RPMI7951 (cell line): Measurements from ENCODE around the gene PDCD4. TPM values are rescaled to one million over a fixed set of nuclear protein-coding genes. Genes with fewer than 3 reads are reported as not detected.

ENCODE experiments used
- DNase-seq: peaks from one replicate; pipeline ENCODE4 v3.0.0-alpha.2; 2012; ENCODE audit warnings: low read depth
- total RNA-seq: library from RNA; depleted of rRNA; stranded (reverse); fragments of >200 nt; shearing (Covaris generic); gene quantifications from 2 replicates; pipeline ENCODE4 v1.2.3, GENCODE V29; 2014; rRNA removed

PDCD4 gene
- 15.5 and 16.3 TPM in 2 replicates for total RNA-seq

GRCh38 chr10:110871298-110872084 is at the start of gene PDCD4:
TSS of gene PDCD4 (plus strand) at chr10:110871928. CDS start at chr10:110876028, 4,100 bp downstream.
- DNase-seq: peak; percentile 94

- no peak for DNase-seq
Measured at GRCh38 chr10:110822035-110822711, 49.6 kb upstream of the PDCD4 start.

GRCh38 chr10:110822712-110823311 is 48.9 kb upstream of the PDCD4 start:
- no peak for DNase-seq

- no peak for DNase-seq
Measured at GRCh38 chr10:110824152-110824441, 47.6 kb upstream of the PDCD4 start.

- DNase-seq: no peak
Measured at GRCh38 chr10:110824660-110825059, 47.1 kb upstream of the PDCD4 start.

- DNase-seq: no peak
Measured at GRCh38 chr10:110825508-110825907, 46.2 kb upstream of the PDCD4 start.

- DNase-seq: no peak
Measured at GRCh38 chr10:110827410-110827809, 44.3 kb upstream of the PDCD4 start.

GRCh38 chr10:110827875-110828274 is 43.9 kb upstream of the PDCD4 start:
- DNase-seq: no peak

- no peak for DNase-seq
Measured at GRCh38 chr10:110828525-110828924, 43.2 kb upstream of the PDCD4 start.

GRCh38 chr10:110829721-110830410 is 41.9 kb upstream of the PDCD4 start:
- no peak for DNase-seq

GRCh38 chr10:110833234-110833940 is 38.3 kb upstream of the PDCD4 start:
- no peak for DNase-seq

GRCh38 chr10:110833941-110834628 is 37.6 kb upstream of the PDCD4 start:
- DNase-seq: no peak

GRCh38 chr10:110834629-110835301 is 37.0 kb upstream of the PDCD4 start:
- DNase-seq: no peak

- no peak for DNase-seq
Measured at GRCh38 chr10:110835841-110836240, 35.9 kb upstream of the PDCD4 start.

- no peak for DNase-seq
Measured at GRCh38 chr10:110836706-110837105, 35.0 kb upstream of the PDCD4 start.

GRCh38 chr10:110837418-110838171 is 34.1 kb upstream of the PDCD4 start:
- no peak for DNase-seq

GRCh38 chr10:110840225-110840922 is 31.4 kb upstream of the PDCD4 start:
- no peak for DNase-seq

GRCh38 chr10:110840923-110841428 is 30.8 kb upstream of the PDCD4 start:
- no peak for DNase-seq

GRCh38 chr10:110841767-110842267 is 29.9 kb upstream of the PDCD4 start:
- DNase-seq: no peak
